ENCODE measurements around the gene ZNF232. TPM values are rescaled to one million over a fixed set of nuclear protein-coding genes. Genes with fewer than 3 reads are reported as not detected.

Gene ZNF232
- 3.1 and 6.5 TPM in 2 replicates for total RNA-seq

GRCh38 chr17:5111402-5112204 lies at the start of gene ZNF232:
ZNF232 (minus strand) TSS chr17:5111878; CDS start chr17:5111822, 56 bp downstream.

GRCh38 chr17:5115673-5116651 lies 4.3 kb upstream of the ZNF232 start, which contains the start of gene USP6:
USP6 (plus strand) TSS chr17:5116032; CDS start chr17:5130368, 14,336 bp downstream.

GRCh38 chr17:5078106-5079028 lies 33.3 kb downstream of the ZNF232 start, which contains the start of gene ZFP3:
ZFP3 (plus strand) TSS chr17:5078467; CDS start chr17:5091505, 13,038 bp downstream.

Other genes with a start within 250 kb of the ZNF232 start
- gene C17orf107, start 212.3 kb downstream of the ZNF232 start, total RNA-seq: 4.9 and 8.9 TPM in 2 replicates
- gene CHRNE, start 208.8 kb downstream of the ZNF232 start, total RNA-seq: 0.72 and 0.81 TPM in 2 replicates
- not detected in 2 replicates for gene GP1BA, start 179.6 kb downstream of the ZNF232 start, total RNA-seq
- gene SLC25A11, start 171.8 kb downstream of the ZNF232 start, total RNA-seq: 37.5 and 40.3 TPM in 2 replicates
- 53.0 and 53.6 TPM in 2 replicates for gene RNF167, start 171.6 kb downstream of the ZNF232 start, total RNA-seq
- 672 and 1,023 TPM in 2 replicates for gene PFN1, start 163.3 kb downstream of the ZNF232 start, total RNA-seq
- gene ENO3, start 160.8 kb downstream of the ZNF232 start, total RNA-seq: 1.3 TPM in 1 of 2 replicates, not detected in the other
- 43.7 and 50.1 TPM in 2 replicates for gene SPAG7, start 144.1 kb downstream of the ZNF232 start, total RNA-seq
- 17.5 and 21.7 TPM in 2 replicates for gene CAMTA2, start 124.2 kb downstream of the ZNF232 start, total RNA-seq
- 0.54 TPM in 1 of 2 replicates, not detected in the other for gene INCA1, start 114.4 kb downstream of the ZNF232 start, total RNA-seq
- gene KIF1C, start 113.9 kb downstream of the ZNF232 start, total RNA-seq: 57.9 and 62.5 TPM in 2 replicates
- 0.18 TPM in 1 of 2 replicates, not detected in the other for gene SLC52A1, start 76.5 kb downstream of the ZNF232 start, total RNA-seq
- gene ZFP3, start 33.4 kb downstream of the ZNF232 start, total RNA-seq: 0.72 and 0.81 TPM in 2 replicates
- not detected in 2 replicates for gene USP6, start 4.2 kb upstream of the ZNF232 start, total RNA-seq
- 2.3 and 3.1 TPM in 2 replicates for gene ZNF594, start 80.0 kb upstream of the ZNF232 start, total RNA-seq
- gene SCIMP, start 123.0 kb upstream of the ZNF232 start, total RNA-seq: not detected in 2 replicates
- 21.3 and 24.5 TPM in 2 replicates for gene RABEP1, start 170.4 kb upstream of the ZNF232 start, total RNA-seq

Measured in cardiac atrium fibroblast (primary cell).